Neural cell (in vitro differentiated cells): ENCODE data around the gene JPH4.

Experiments used
- EZH2 ChIP-seq: fragments of 200-600, 300-800 bp; shearing (Covaris generic), sonication (generic); IDR thresholded peaks from 2 replicates; pipeline ENCODE4 v1.6.1; 2014; ENCODE audit warnings: antibody characterized with exemption, low read length, borderline replicate concordance, mild to moderate bottlenecking; ENCODE audit not compliant: insufficient read depth, poor library complexity, severe bottlenecking
- POLR2AphosphoS5 ChIP-seq: IDR thresholded peaks from 2 replicates; pipeline ENCODE4 v1.6.1; 2012
- TAF1 ChIP-seq: IDR thresholded peaks from 2 replicates; pipeline ENCODE4 v1.6.1; 2012; ENCODE audit warnings: low read depth
- TF ChIP-seq, protein P1 (sequence below): fragments of 450-650 bp; IDR thresholded peaks from 2 replicates; pipeline ENCODE4 v1.5.1; 2014; ENCODE audit warnings: antibody characterized with exemption, mild to moderate bottlenecking, moderate library complexity; ENCODE audit not compliant: poor library complexity, severe bottlenecking

DNA sequence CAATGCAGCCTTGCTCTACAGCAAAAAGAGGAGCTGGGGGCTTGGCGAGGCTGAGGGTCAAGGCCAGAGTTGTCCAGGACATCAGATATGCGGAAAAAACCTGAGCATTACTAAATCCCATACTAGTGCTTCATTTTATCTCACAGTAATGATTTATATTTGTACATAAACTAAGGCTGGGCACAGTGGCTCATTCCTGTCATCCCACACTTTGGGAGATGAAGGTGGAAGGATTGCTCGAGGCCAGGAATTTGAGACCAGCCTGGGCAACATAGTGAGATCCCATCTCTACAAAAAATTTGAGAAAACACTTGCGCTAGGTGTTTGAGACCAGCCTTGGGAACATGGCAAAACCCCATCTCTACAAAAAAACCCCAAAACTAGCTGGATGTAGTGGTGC lies 11.6 kb upstream of the JPH4 start:
- TF ChIP-seq, protein P1, sequence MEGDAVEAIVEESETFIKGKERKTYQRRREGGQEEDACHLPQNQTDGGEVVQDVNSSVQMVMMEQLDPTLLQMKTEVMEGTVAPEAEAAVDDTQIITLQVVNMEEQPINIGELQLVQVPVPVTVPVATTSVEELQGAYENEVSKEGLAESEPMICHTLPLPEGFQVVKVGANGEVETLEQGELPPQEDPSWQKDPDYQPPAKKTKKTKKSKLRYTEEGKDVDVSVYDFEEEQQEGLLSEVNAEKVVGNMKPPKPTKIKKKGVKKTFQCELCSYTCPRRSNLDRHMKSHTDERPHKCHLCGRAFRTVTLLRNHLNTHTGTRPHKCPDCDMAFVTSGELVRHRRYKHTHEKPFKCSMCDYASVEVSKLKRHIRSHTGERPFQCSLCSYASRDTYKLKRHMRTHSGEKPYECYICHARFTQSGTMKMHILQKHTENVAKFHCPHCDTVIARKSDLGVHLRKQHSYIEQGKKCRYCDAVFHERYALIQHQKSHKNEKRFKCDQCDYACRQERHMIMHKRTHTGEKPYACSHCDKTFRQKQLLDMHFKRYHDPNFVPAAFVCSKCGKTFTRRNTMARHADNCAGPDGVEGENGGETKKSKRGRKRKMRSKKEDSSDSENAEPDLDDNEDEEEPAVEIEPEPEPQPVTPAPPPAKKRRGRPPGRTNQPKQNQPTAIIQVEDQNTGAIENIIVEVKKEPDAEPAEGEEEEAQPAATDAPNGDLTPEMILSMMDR, result no peak
- TF ChIP-seq TAF1, result no peak
- no peak for TF ChIP-seq POLR2AphosphoS5
- no peak for TF ChIP-seq EZH2
